Keratinocyte (primary cell): ENCODE results near the gene DDT. TPM values are rescaled to one million over a fixed set of nuclear protein-coding genes. Genes with fewer than 3 reads are reported as not detected.
"Not testable (repeated sequence)": the region's sequence is repeated elsewhere in the genome, so short reads cannot be mapped to it uniquely, and the experiment has no call there.

Source experiments
- DNase-seq: peaks from one replicate; pipeline ENCODE4 v3.0.0-alpha.2; 2011; ENCODE audit warnings: low read depth, missing footprints, low spot score
- FAIRE-seq: peaks from 2 replicates; lab custom pipeline; 2011; peaks lifted over from hg19 to GRCh38; lab: Jason Lieb, UNC
- H2AFZ ChIP-seq: 2 replicates; pipeline ENCODE4 v1.6.0; 2012; ENCODE audit warnings: low read length, control low read depth, inconsistent platforms; ENCODE audit not compliant: control insufficient read depth
- H3K27ac ChIP-seq: 2 replicates; pipeline ENCODE4 v1.5.1; 2011; ENCODE audit warnings: low read length; ENCODE audit not compliant: control insufficient read depth, insufficient read depth
- H3K27me3 ChIP-seq: 3 replicates; pipeline ENCODE4 v1.6.0; 2011; ENCODE audit warnings: low read length; ENCODE audit not compliant: control insufficient read depth, insufficient read depth; ENCODE audit errors: extremely low read depth
- H3K36me3 ChIP-seq, 2 experiments: 2 replicates in 1 of 2; 3 replicates in 1 of 2; pipeline ENCODE4 v1.5.1; 2011; ENCODE audit warnings: low read length in 2 of 2, mild to moderate bottlenecking in 1 of 2; ENCODE audit not compliant: control insufficient read depth in 2 of 2, insufficient read depth in 2 of 2; ENCODE audit errors: extremely low read depth in 1 of 2
- H3K4me1 ChIP-seq: 3 replicates; pipeline ENCODE4 v1.5.1; 2011; ENCODE audit warnings: low read length; ENCODE audit not compliant: control insufficient read depth, insufficient read depth; ENCODE audit errors: extremely low read depth
- H3K4me2 ChIP-seq: 3 replicates; pipeline ENCODE4 v1.6.0; 2011; ENCODE audit warnings: low read depth, low read length; ENCODE audit not compliant: control insufficient read depth, insufficient read depth; ENCODE audit errors: extremely low read depth
- H3K4me3 ChIP-seq, 3 experiments: fragments of 200-600 bp in 1 of 3; sonication (generic) in 1 of 3; 2 replicates in 2 of 3; 3 replicates in 1 of 3; pipeline ENCODE4 v1.5.1; 2011 to 2016; ENCODE audit warnings: low read length in 3 of 3, mild to moderate bottlenecking in 3 of 3, control low read depth in 2 of 3, inconsistent platforms in 1 of 3, low read depth in 1 of 3, mixed read lengths in 1 of 3, mixed run types in 1 of 3, moderate library complexity in 1 of 3; ENCODE audit not compliant: control insufficient read depth in 2 of 3, insufficient read depth in 2 of 3; ENCODE audit errors: extremely low read depth in 1 of 3
- H3K79me2 ChIP-seq: 2 replicates; pipeline ENCODE4 v1.6.0; 2012; ENCODE audit warnings: low read length; ENCODE audit not compliant: control insufficient read depth, insufficient read depth
- H3K9ac ChIP-seq: 3 replicates; pipeline ENCODE4 v1.6.0; 2011; ENCODE audit warnings: low read length; ENCODE audit not compliant: control insufficient read depth, insufficient read depth; ENCODE audit errors: extremely low read depth
- H3K9me1 ChIP-seq: 3 replicates; pipeline ENCODE4 v1.6.0; 2011; ENCODE audit warnings: low read length; ENCODE audit not compliant: control insufficient read depth, insufficient read depth; ENCODE audit errors: extremely low read depth
- H3K9me3 ChIP-seq: 2 replicates; pipeline ENCODE4 v1.5.1; 2012; ENCODE audit warnings: low read depth, low read length; ENCODE audit not compliant: control insufficient read depth
- H4K20me1 ChIP-seq: 3 replicates; pipeline ENCODE4 v1.6.0; 2011; ENCODE audit warnings: low read length; ENCODE audit not compliant: control insufficient read depth, insufficient read depth; ENCODE audit errors: extremely low read depth
- CTCF ChIP-seq, 3 experiments: IDR thresholded peaks in 1 of 3; conservative IDR thresholded peaks in 1 of 3; optimal IDR thresholded peaks in 1 of 3; 2 replicates in 2 of 3; 3 replicates in 1 of 3; pipeline versions ENCODE3 to v1.5.1; 2011; ENCODE audit warnings: low read length in 3 of 3, mild to moderate bottlenecking in 3 of 3, moderate library complexity in 2 of 3, control low read depth in 1 of 3, inconsistent platforms in 1 of 3; ENCODE audit not compliant: insufficient read depth in 2 of 3; ENCODE audit errors: extremely low read depth in 1 of 3
- EZH2 ChIP-seq: IDR thresholded peaks from one replicate; pipeline ENCODE4 v1.6.1; 2012; ENCODE audit warnings: inconsistent platforms, mild to moderate bottlenecking, low read length, moderate library complexity
- dilution Hi-C: fragments of 300-500 bp; cut with MboI; formaldehyde crosslinking; loops from one replicate; pipeline ENCODE4 v1.7.0; 2020; ENCODE audit warnings: low sequenced_read_pairs; ENCODE audit not compliant: extremely low pct_ligation_motif_present
- polyA plus RNA-seq, 5 experiments: library from polyadenylated mRNA; depleted of rRNA in 3 of 5; stranded (reverse) in 3 of 5; stranded (forward) in 1 of 5; unstranded in 1 of 5; fragments of >200 nt; gene quantifications; 1 replicate in 1 of 5; 2 replicates in 3 of 5; 3 replicates in 1 of 5; pipeline versions ENCODE4 v1.2.1 to v1.2.3, GENCODE V29; 2011 to 2012; ENCODE audit warnings: missing spikeins in 2 of 5, low read depth in 1 of 5, low replicate concordance in 1 of 5

Gene DDT
- polyA plus RNA-seq, 1 donor (not counting 4 experiments of a cell fraction or from before 2014, with no cell fraction given) = 151 TPM

GRCh38 chr22:23947391-23947790, 26.9 kb downstream of the DDT start:
- dilution Hi-C loops, H3K79me2 ChIP-seq, H3K9me3 ChIP-seq, DNase-seq, H3K4me2 ChIP-seq, H3K27me3 ChIP-seq, FAIRE-seq, H2AFZ ChIP-seq, H3K36me3 ChIP-seq, H4K20me1 ChIP-seq, H3K9me1 ChIP-seq, H3K9ac ChIP-seq, H3K4me1 ChIP-seq, H3K27ac ChIP-seq, H3K4me3 ChIP-seq: not testable (repeated sequence)

- H3K4me2 ChIP-seq, H3K9ac ChIP-seq, H2AFZ ChIP-seq, dilution Hi-C loops, H3K9me3 ChIP-seq, H3K4me3 ChIP-seq, H3K27me3 ChIP-seq, H3K4me1 ChIP-seq, H4K20me1 ChIP-seq, H3K79me2 ChIP-seq, DNase-seq, FAIRE-seq, H3K27ac ChIP-seq, H3K9me1 ChIP-seq, H3K36me3 ChIP-seq: not testable (repeated sequence)
Measured at GRCh38 chr22:23940166-23940565, 34.1 kb downstream of the DDT start.

GRCh38 chr22:23939017-23939357, 35.3 kb downstream of the DDT start:
- no peak for DNase-seq
- Histone ChIP-seq H3K36me3 (no peaks in the 10 kb centered on the region), H3K4me1 (peaks cover 6% of the 10 kb centered on the region), H3K27ac (no peak overlapping the region), H3K4me2 (no peak overlapping the region), H4K20me1 (no peaks in the 10 kb centered on the region), H3K9me3 (no peaks in the 10 kb centered on the region), H2AFZ (no peak overlapping the region), H3K4me3 (no peak overlapping the region), H3K79me2 (no peaks in the 10 kb centered on the region), H3K9ac (no peak overlapping the region), H3K27me3 (no peaks in the 10 kb centered on the region), H3K9me1 (no peaks in the 10 kb centered on the region)
- TF ChIP-seq EZH2 (no peak), CTCF (optimal IDR thresholded peaks at IDR 0.05 in 1 of 3, IDR thresholded peaks at IDR 0.05 in 1 of 3, conservative IDR thresholded peaks at IDR 0.05 in 1 of 3; ENCODE audit: extremely low read depth in 1 of 3, insufficient read depth in 2 of 3, low read length in 3 of 3) (no peak)
- dilution Hi-C loops = no loop called here
- FAIRE-seq = no peak
